HL-60/S4 treated with retinoic acid at 250 ng/mL for 4 days and 3 days (cell line): ENCODE data around the gene AFMID.

Experiments
- in situ Hi-C: fragments of 300-500 bp; cut with MboI; formaldehyde crosslinking; loops from 2 replicates; pipeline ENCODE4 v1.7.0; 2022; ENCODE audit warnings: low sequenced_read_pairs

The AFMID gene

GRCh38 chr17:78236362-78237127 lies 49.4 kb downstream of the AFMID start:
- in situ Hi-C loops, result no loop called here

GRCh38 chr17:78237401-78238012 lies 50.3 kb downstream of the AFMID start:
- in situ Hi-C loops, result no loop called here

- in situ Hi-C loops, result no loop called here
Measured at GRCh38 chr17:78238823-78239488, 51.8 kb downstream of the AFMID start.

- in situ Hi-C loops, result no loop called here
Measured at GRCh38 chr17:78239489-78239931, 52.3 kb downstream of the AFMID start.

- in situ Hi-C loops, result no loop called here
Measured at GRCh38 chr17:78240012-78240655, 53.0 kb downstream of the AFMID start.

GRCh38 chr17:78240839-78241238 lies 53.7 kb downstream of the AFMID start:
- in situ Hi-C loops, result no loop called here

- in situ Hi-C loops, result no loop called here
Measured at GRCh38 chr17:78241277-78242023, 54.3 kb downstream of the AFMID start.

- in situ Hi-C loops, result no loop called here
Measured at GRCh38 chr17:78242024-78242742, 55.0 kb downstream of the AFMID start.

- in situ Hi-C loops, result no loop called here
Measured at GRCh38 chr17:78247304-78247703, 60.1 kb downstream of the AFMID start.

- in situ Hi-C loops, result no loop called here
Measured at GRCh38 chr17:78248051-78248914, 61.1 kb downstream of the AFMID start.

- in situ Hi-C loops, result no loop called here
Measured at GRCh38 chr17:78249074-78249817, 62.1 kb downstream of the AFMID start.

GRCh38 chr17:78249818-78250806 lies 63.0 kb downstream of the AFMID start:
- in situ Hi-C loops, result no loop called here

- in situ Hi-C loops, result no loop called here
Measured at GRCh38 chr17:78250891-78251772, 64.0 kb downstream of the AFMID start.

GRCh38 chr17:78251773-78252103 lies 64.6 kb downstream of the AFMID start:
- in situ Hi-C loops, result no loop called here

GRCh38 chr17:78252111-78252634 lies 65.0 kb downstream of the AFMID start:
- in situ Hi-C loops, result no loop called here
